T-helper 1 cell (primary cell): ENCODE measurements around the gene ARID1A.

Experiments
- DNase-seq, 5 donors: peaks; one replicate each; pipeline ENCODE4 v3.0.0-alpha.2; 2012 to 2020

The ARID1A gene

DNA sequence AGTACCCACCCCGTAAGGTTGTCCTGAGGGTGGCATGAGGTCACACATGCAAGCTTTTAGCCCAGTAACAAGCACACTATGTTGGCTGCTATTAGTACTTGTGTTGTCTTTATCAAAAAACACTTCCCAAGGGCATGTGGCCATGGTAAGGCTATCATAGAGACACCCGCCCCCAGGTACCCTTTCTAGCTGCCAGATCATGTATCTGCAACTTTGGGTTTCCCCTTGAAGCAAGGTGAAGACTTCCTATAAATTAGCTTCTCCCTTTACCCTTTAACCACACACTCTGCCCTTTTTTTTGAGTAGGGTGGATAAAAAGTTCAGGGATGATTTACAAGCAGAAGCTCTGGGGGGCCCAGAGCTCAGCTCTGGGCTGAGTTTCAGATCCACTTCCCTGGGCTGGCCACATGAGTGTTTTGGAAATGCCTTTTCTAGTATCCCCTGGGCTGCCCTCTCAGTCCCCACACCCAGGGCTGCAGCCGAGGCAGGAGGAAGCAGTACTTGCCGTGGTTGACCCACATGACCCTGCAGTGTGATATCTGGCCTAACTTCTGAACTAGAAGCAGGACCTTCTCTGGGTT, 132.7 kb downstream of the ARID1A start:
- no peak for DNase-seq

DNA sequence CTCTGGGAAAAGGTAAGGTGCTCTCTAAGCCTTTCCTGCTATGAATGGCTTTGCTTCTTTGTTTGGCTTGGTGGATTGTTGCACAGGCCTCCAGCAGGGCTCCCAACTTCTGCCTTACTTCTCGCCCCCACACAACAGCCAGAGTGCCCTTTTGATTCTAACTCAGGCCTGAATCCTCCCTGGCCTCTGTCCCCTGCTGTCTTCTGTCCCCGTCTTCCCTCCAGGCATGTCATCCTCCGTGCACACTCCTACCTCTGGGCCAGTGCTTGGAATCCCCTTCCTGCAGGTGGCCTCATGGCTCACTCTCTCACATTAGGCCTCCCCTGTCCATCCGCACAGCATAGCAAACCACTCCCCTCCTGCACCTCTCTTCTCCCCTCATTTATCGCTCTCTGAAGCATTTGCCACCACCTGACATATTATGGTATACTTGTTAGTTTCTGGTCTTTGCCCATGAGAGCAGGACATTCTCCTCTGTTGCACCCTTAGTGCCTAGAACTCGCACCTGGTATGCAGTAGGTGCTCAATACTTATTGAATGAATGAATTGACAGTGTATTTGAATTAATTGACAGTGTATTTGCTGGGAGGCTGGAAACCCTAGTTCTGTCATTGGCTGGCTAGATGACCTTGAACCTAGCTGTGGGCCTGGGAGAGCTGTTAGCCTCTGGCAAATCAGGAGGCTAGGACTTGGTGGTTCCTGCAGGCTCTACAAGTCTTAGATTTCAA, 133.5 kb downstream of the ARID1A start:
- DNase-seq = no peak

GRCh38 chr1:26831059-26831458, 135.2 kb downstream of the ARID1A start:
- DNase-seq = no peak
